Stimulated activated CD8-positive, alpha-beta memory T cell treated with anti-CD3 and anti-CD28 coated beads, Interleukin-4, amount 100 ng/mL, for 48 hours (primary cell): ENCODE results near the gene TRIM50.
"Not testable (repeated sequence)": the region's sequence is repeated elsewhere in the genome, so short reads cannot be mapped to it uniquely, and the experiment has no call there.

ENCODE experiments used
- DNase-seq: peaks from one replicate; pipeline ENCODE4 v3.0.0-alpha.2; 2020

The TRIM50 gene

GRCh38 chr7:73349763-73350162, 21.9 kb upstream of the TRIM50 start:
- no peak for DNase-seq

- no peak for DNase-seq
Observed at GRCh38 chr7:73345951-73346350, 18.1 kb upstream of the TRIM50 start.

DNA sequence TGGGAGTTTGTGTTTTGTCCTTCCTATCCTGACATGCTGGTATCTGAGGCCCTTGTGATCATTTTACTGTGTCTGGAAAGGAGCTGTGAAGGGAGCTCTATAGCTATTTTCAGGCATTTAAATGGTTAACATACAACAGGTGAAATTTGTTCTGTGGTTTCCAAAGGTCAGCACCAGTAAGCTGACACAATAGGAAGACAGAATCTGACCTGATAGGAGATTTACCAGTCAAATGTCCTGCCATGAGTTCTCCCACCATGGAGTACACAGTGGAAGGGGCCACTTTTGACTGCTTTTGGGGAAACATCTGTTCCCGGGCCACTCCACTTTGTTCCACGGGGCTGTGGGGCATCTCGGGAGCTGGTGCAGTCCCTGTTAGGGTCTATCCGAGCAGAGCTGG, 17.7 kb upstream of the TRIM50 start:
- DNase-seq, result no peak

- no peak for DNase-seq
Observed at GRCh38 chr7:73343671-73344380, 15.9 kb upstream of the TRIM50 start.

DNA sequence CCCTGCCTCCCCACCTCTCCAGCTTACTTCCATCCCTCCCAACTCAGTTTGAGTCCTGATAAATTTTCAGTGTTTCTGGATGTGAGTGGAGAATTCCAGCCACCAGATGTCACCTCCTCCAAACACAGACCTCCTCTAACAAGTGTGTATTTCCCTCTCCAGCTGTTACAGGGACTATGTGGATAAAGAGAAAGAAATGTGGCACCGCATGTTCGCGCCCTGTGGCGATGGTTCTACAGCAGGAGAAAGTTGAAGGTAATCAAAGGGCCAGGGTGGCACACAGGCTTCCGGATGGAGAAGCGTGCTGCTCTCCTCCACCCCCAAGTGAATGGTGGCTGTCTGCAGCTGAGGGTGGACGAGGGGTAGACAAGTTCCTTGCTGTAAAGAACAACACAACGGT, 14.8 kb upstream of the TRIM50 start:
- no peak for DNase-seq

DNA sequence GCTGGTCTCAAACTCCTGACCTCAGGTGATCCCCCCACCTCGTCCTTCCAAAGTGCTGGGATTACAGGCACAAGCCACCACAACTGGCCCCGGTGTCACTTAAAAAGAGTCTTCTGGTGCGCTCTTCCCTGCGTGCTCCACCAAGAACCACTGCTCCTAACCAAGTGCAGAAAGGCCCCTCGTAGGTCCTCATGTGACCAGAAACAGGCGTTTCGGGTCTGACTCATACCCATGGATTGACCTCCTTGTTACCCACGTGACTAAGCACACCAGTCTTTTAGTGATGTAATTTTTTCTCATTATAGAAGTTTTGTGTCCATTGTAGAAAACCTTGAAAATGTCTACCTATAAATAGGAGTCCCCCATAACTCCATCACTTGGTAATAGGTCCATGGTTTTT, 14.0 kb upstream of the TRIM50 start:
- no peak for DNase-seq

DNA sequence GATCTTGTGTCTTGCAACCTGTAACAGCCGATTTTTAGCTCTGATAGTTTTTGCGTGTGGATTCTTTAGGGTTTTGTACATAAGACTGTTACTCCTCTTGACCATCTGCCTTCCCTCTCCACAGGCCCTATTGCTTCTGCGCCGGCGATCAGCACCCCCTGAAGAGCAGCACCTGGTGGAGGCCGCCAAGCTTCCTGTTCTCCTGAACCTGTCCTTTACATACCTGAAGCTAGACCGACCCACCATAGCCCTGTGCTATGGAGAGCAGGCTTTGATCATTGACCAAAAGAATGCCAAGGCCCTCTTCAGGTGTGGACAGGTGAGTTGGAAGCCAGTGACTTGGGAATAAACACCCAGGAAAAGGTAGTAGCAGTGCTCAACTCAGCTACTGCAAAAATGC, 12.6 kb upstream of the TRIM50 start:
- DNase-seq, result no peak

DNA sequence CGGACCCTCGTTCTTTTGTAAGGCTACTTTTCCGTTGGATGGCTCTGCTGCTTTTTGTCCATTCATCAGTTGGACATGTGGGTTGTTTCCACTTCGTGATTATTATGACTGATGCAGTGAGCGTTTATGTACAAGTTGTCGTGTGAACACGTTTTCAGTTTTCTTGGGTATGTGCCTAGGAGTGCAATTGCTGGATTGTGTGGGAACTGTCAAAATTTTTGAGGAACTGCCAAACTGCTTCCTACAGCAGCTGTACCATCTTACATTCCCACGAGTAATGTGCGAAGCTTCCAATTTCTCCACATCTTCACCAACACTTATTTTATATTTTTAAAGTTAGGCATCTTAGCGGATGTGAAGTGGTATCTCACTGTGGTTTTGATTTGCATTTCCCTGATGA, 10.4 kb upstream of the TRIM50 start:
- DNase-seq, result no peak

DNA sequence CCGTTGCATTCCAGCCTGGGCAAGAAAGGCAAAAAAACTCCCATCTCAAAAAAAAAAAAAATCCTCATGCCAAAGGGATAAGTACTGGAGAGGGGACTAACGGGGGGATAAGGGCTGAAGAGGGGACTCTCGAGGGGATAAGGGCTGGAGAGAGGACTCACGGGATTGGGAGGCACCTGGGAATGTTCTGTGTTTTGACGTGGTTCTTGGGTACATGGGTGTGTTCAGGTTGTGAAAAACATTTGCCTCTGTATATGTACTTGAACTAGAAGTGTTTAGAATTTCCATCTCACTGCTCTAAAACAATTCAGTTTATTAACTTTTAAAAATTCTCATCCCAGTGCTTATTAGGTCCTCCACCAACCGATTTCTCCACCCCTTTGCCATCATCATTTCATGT, 4.6 kb upstream of the TRIM50 start:
- no peak for DNase-seq

- DNase-seq, result no peak
Observed at GRCh38 chr7:73330772-73331171, 2.9 kb upstream of the TRIM50 start.

DNA sequence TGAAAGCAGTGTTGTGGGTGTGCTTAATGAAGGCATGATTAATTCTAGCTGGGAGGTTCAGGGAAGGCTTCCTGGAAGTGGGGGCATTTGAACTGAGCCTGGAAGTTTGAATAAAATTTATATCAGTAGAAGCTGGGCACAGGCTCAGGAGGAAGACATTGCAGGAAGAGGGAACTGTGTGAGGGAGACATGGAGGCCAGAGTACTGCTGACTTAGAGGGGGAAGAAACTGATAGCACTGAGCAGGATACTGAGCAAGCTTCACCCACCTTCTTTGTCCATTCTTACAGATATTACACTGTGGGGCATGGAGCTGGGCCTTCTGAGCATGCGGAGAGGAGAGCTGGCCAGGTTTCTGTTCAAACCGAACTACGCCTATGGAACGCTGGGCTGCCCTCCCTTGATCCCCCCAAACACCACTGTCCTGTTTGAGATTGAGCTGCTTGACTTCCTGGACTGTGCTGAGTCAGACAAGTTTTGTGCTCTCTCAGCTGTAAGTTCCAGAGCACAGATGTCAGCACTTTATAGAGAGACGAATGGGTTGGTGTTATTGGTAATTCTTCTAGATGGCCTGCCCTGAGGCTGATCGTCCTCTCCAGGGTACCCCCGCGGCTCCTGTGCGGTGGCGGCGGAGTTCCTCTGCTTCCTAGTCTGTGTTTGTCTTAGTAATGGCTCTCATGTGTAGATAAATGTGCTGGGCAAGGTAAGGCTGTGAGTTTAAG, 2.1 kb upstream of the TRIM50 start:
- no peak for DNase-seq

GRCh38 chr7:73328696-73329095, 814 bp upstream of the TRIM50 start:
- no peak for DNase-seq

- DNase-seq, result not testable (repeated sequence)
Observed at GRCh38 chr7:73327449-73327848, 433 bp downstream of the TRIM50 start.

DNA sequence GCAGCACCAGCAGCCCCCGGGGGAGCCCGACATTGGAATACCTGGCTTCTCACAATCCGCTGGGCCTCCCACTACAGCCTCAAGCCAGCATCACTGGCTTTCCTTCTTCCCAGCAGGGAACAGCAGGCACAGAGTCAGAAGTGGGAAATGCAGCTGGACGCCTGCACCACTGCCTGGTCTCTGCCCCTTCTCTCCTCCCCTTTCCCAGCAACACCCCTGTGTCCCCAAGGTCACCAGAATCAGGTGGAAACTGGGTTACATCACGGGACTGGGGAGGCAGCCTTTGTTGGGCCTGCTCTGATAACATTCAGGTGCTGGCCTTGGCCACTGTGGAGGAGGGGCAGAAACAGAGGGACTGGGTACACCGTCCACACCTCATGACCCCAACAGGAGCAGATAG, 2.5 kb downstream of the TRIM50 start:
- not testable (repeated sequence) for DNase-seq

DNA sequence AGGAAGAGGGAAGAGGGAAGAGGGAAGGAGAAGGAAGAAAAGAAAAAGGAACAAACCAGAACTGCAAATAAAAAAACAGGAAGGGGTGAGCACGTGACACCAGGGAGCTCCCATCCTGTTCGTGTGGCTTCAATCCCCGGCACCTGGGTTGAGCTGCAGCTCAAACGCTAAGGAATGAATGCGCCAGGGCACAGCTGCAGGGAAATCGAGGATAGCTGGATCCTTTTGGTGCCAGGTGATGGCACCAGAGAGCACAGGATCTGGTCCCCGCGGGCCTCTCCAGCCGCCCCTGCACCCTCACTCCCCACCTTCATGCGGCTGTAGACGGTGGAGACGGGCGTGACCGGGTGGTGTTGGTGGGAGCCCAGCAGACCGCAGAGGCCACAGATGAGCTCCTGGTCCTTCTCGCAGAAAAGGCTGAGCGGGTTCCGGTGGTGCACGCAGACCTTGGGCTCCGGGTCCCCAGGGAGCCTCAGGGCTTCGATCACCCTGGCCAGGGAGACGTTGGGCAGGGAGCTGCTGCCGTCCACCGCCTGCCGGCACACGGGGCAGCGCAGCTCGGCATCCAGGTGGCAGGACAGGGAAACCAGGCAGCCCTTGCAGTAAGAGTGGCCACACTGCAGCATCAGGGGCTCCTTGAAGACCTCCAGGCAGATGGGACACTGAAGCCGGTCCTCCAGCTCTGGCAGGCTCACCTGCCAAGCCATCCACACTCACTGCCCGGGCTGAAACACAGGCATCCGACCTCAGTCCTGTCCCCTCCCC, 3.6 kb downstream of the TRIM50 start:
- DNase-seq, result peak; percentile 62

GRCh38 chr7:73323434-73324080, 4.3 kb downstream of the TRIM50 start:
- DNase-seq, result not testable (repeated sequence)

DNA sequence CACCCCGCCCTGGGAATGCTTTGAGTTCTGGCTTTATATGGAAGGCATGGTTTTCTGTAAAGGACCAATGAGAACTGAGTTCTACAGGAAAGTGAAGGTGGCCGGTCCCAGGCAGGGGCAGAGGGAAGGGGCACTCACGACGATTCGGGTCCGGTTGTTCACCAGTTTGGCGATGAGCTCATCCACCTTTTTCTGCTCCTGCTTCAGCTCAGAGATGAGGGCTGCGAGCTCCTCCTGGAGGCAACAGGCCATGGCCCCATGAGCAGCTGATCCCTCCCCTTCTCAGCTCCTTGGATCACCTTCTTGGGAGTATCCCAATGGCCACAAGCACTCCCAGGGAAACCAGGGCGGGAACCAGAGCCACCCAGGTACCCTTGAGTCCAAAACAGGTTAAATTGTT, 7.9 kb downstream of the TRIM50 start:
- DNase-seq, result not testable (repeated sequence)

GRCh38 chr7:73319541-73319940, 8.3 kb downstream of the TRIM50 start:
- DNase-seq, result not testable (repeated sequence)

DNA sequence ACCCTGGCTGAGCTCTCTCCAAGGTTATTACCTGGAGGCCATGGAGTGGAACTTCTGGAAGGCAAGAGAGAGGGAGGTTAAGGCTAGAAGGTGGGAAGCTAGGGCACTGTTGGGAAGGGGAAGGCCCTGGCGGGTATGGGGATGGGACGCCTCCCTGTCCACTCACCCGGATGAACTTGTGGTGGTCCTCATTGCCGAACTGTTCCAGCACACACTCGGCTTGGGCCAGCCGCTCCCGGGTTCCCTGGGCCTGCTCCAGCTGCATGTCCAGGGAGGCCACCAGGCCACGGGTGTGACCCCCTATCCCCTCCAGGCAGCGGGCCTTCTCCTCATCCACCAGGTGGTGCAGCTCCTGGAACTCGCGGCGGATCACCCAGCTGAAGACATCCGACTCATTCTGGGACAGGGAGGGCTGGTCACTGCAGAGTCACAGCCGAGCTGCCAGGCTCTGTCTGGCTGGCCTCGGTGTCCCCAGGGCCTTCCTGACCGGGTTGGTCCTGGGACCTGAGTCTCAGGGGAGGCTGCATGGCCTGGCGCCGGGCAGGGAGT, 9.2 kb downstream of the TRIM50 start:
- DNase-seq, result not testable (repeated sequence)

DNA sequence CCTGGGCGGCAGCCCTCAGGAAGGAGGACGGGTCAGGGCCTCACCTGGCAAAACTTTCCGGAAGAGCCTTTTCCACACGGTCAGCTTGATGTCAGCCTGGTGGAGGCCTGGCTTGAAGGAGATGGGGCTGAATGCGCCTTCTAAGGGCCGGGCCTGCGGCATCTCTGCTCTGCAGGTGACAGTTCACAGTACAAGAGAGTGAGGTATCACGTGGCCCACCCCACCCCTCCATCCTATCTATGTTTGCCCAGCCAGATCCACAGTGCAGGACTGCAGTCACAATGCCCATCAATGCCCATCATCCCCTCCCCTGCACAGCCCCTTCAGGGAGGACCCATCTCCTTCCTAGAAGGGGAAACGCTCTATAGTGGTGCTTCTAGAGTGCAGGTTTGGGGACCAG, 11.4 kb downstream of the TRIM50 start:
- no peak for DNase-seq

DNA sequence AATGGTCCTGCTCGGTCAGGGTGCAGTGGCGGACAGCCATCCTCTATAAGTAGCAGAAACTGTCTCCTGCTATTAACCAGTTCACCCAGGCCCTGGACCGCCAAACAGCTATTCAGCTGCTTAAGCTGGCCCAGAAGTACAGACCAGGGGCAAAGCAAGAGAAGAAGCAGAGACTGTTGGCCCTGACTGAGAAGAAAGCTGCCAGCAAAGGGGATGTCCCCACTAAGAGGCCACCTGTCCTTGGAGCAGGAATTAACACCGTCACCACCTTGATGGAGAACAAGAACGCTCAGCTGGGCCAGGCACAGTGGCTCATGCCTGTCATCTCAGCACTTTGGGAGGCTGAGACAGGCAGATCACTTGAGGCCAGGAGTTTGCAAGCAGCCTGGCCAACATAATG, 13.6 kb downstream of the TRIM50 start:
- DNase-seq, result no peak

DNA sequence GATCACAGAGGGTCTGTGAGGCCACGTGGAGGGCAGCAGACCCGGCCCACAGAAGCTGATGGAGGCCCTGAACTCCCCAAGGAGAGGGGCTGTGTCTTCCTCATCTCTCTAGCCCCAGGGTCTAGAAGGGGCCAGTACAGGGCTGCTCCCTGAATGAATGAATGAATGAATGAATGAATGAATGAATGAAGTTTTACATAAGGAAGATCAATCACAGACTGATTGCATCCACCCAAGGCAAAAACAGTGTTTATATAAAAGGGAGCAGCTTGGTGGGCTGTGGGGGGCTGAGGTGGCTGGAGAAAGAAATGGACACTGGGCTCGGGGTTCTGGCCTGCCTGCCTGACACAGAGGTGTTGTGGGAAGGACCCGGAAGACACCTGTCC, 14.4 kb downstream of the TRIM50 start:
- DNase-seq, result no peak
